B cell (primary cell): ENCODE data around the gene KDM5D. TPM values are rescaled to one million over a fixed set of nuclear protein-coding genes. Genes with fewer than 3 reads are reported as not detected.

Source experiments
- ATAC-seq: fragments of 200-7000 bp; cut with Tn5 transposase; one replicate; pipeline ENCODE4 v1.10.0; 2021; ENCODE audit warnings: low read depth, mild to moderate bottlenecking, moderate number of reproducible peaks, moderate library complexity
- CTCF ChIA-PET: fragments of 350-600 bp; sonication (Branson Sonifier 250); formaldehyde crosslinking; loops from one replicate; lab custom pipeline; 2021; ENCODE audit warnings: antibody characterized with exemption, inconsistent platforms; lab: Charles Lee
- POLR2A ChIA-PET: fragments of 350-600 bp; sonication (Branson Sonifier 250); formaldehyde crosslinking; loops from one replicate; lab custom pipeline; 2021; ENCODE audit warnings: antibody characterized with exemption; lab: Charles Lee
- DNase-seq: peaks from one replicate; pipeline ENCODE4 v3.0.0; 2013
- H2AFZ ChIP-seq: 2 replicates; pipeline ENCODE4 v1.6.1; 2012; ENCODE audit warnings: mild to moderate bottlenecking, low read depth, low read length; ENCODE audit not compliant: insufficient read depth, poor library complexity, severe bottlenecking
- H3K27ac ChIP-seq, 2 donors: 1 replicate in 1 of 2; 2 replicates in 1 of 2; pipeline ENCODE4 v1.5.1; 2012 to 2013; ENCODE audit warnings: low read length in 2 of 2, mild to moderate bottlenecking in 2 of 2, moderate library complexity in 1 of 2
- H3K27me3 ChIP-seq, 4 experiments: fragments of 200-600 bp in 1 of 4; sonication (generic) in 1 of 4; replicated peaks in 1 of 4; 1 replicate in 2 of 4; 2 replicates in 2 of 4; pipeline versions ENCODE4 v1.6.1 to v1.7.0; 2013 to 2016; ENCODE audit warnings: low read length in 3 of 4, mild to moderate bottlenecking in 2 of 4, mixed read lengths in 1 of 4, moderate library complexity in 1 of 4; ENCODE audit not compliant: insufficient read depth in 4 of 4, control insufficient read depth in 3 of 4; ENCODE audit errors: control extremely low read depth in 1 of 4
- H3K36me3 ChIP-seq, 2 experiments: replicated peaks in 1 of 2; 1 replicate in 1 of 2; 2 replicates in 1 of 2; pipeline versions ENCODE4 v1.6.1 to v1.7.1; 2013; ENCODE audit warnings: low read length in 1 of 2; ENCODE audit not compliant: insufficient read depth in 2 of 2, control insufficient read depth in 1 of 2; ENCODE audit errors: control extremely low read depth in 1 of 2, extremely low read depth in 1 of 2
- H3K4me1 ChIP-seq, 2 donors: fragments of 200-600 bp in 1 of 2; sonication (generic) in 1 of 2; 1 replicate in 1 of 2; 2 replicates in 1 of 2; pipeline versions ENCODE4 v1.5.1 to v1.6.1; 2013 to 2017; ENCODE audit warnings: low read length in 2 of 2; ENCODE audit not compliant: control insufficient read depth in 2 of 2, insufficient read depth in 2 of 2
- H3K4me2 ChIP-seq: replicated peaks from 2 replicates; pipeline ENCODE3; 2012; ENCODE audit warnings: mild to moderate bottlenecking, low read depth, low read length; ENCODE audit not compliant: poor library complexity, severe bottlenecking
- H3K4me3 ChIP-seq, 5 experiments: fragments of 200-600 bp in 1 of 5; sonication (generic) in 1 of 5; 1 replicate in 3 of 5; 2 replicates in 2 of 5; pipeline versions ENCODE4 v1.5.1 to v1.7.0; 2011 to 2016; ENCODE audit warnings: low read length in 4 of 5, mild to moderate bottlenecking in 4 of 5, low read depth in 2 of 5, control low read depth in 1 of 5, moderate library complexity in 1 of 5; ENCODE audit not compliant: insufficient read depth in 1 of 5; ENCODE audit errors: control extremely low read depth in 1 of 5, extremely low read depth in 1 of 5
- H3K79me2 ChIP-seq: fragments of 200-600 bp; sonication (generic); one replicate; pipeline ENCODE4 v1.6.0; 2016; ENCODE audit warnings: low read length; ENCODE audit not compliant: control insufficient read depth, insufficient read depth
- H3K9ac ChIP-seq: fragments of 200-600 bp; sonication (generic); 2 replicates; pipeline ENCODE4 v1.6.1; 2017; ENCODE audit warnings: mild to moderate bottlenecking, low read length, moderate library complexity
- H3K9me3 ChIP-seq, 3 donors: one replicate each; pipeline versions ENCODE4 v1.6.1 to v1.7.1; 2013; ENCODE audit warnings: low read length in 2 of 3; ENCODE audit not compliant: control insufficient read depth in 2 of 3, insufficient read depth in 1 of 3; ENCODE audit errors: control extremely low read depth in 1 of 3
- H4K20me1 ChIP-seq: 2 replicates; pipeline ENCODE4 v1.6.0; 2012; ENCODE audit warnings: mild to moderate bottlenecking, low read length; ENCODE audit not compliant: insufficient read depth, control insufficient read depth, poor library complexity, severe bottlenecking
- H3K27ac Mint-ChIP-seq: one replicate; pipeline ENCODE4 v1.8.0; 2021; ENCODE audit warnings: mixed read lengths
- H3K27me3 Mint-ChIP-seq: one replicate; pipeline ENCODE4 v1.8.0; 2021; ENCODE audit warnings: mixed read lengths
- H3K4me1 Mint-ChIP-seq: one replicate; pipeline ENCODE4 v1.8.0; 2021; ENCODE audit warnings: mixed read lengths
- H3K4me3 Mint-ChIP-seq: one replicate; pipeline ENCODE4 v1.8.0; 2021; ENCODE audit warnings: mixed read lengths
- H3K9me3 Mint-ChIP-seq: one replicate; pipeline ENCODE4 v1.8.0; 2022; ENCODE audit warnings: mixed read lengths; ENCODE audit not compliant: insufficient read depth
- EZH2 ChIP-seq: IDR thresholded peaks from 2 replicates; pipeline ENCODE4 v1.6.1; 2012; ENCODE audit warnings: borderline replicate concordance, low read depth, mild to moderate bottlenecking, moderate library complexity, low read length; ENCODE audit not compliant: insufficient read depth, poor library complexity, severe bottlenecking
- WGBS: methylation state at CpG from one replicate; pipeline ENCODE4 v1.1.5; 2013; ENCODE audit warnings: missing lambda C conversion rate; ENCODE audit not compliant: insufficient coverage; 5-methylcytosine and 5-hydroxymethylcytosine counted together
- intact Hi-C: fragments of 100-400 bp; cut with micrococcal nuclease; formaldehyde crosslinking; loops from one replicate; pipeline ENCODE4 v1.10.0; 2022
- polyA plus RNA-seq: library from polyadenylated mRNA; depleted of rRNA; stranded (reverse); fragments of >200 nt; gene quantifications from 2 replicates; pipeline ENCODE4 v1.2.3, GENCODE V29; 2012
- total RNA-seq, 2 donors: library from RNA; stranded (reverse); fragments of 120-200 nt in 1 of 2; gene quantifications; 1 replicate in 1 of 2; 2 replicates in 1 of 2; pipeline versions ENCODE4 v1.2.3 to v1.2.4, GENCODE V29; 2013 to 2022
- TF ChIP-seq, protein P1 (sequence below): fragments of 200-600 bp; IDR thresholded peaks from one replicate; pipeline ENCODE4 v1.8.0; 2022; ENCODE audit warnings: antibody characterized with exemption, mild to moderate bottlenecking

KDM5D gene
- total and polyA plus RNA-seq, 2 donors (not counting 1 experiment from before 2014, with no cell fraction given), result 193 TPM; not detected in 1

- H4K20me1 ChIP-seq, result no peaks in the 10 kb centered on the region
- H3K27me3 Mint-ChIP-seq, result no peaks in the 10 kb centered on the region
- ATAC-seq, result no peak
- no peaks in the 10 kb centered on the region for H3K79me2 ChIP-seq
- no peaks in the 10 kb centered on the region for H3K9me3 Mint-ChIP-seq
- no peaks in the 10 kb centered on the region for H3K27me3 ChIP-seq
- no peak overlapping the region for H2AFZ ChIP-seq
- DNase-seq, result no peak
- TF ChIP-seq, protein P1, sequence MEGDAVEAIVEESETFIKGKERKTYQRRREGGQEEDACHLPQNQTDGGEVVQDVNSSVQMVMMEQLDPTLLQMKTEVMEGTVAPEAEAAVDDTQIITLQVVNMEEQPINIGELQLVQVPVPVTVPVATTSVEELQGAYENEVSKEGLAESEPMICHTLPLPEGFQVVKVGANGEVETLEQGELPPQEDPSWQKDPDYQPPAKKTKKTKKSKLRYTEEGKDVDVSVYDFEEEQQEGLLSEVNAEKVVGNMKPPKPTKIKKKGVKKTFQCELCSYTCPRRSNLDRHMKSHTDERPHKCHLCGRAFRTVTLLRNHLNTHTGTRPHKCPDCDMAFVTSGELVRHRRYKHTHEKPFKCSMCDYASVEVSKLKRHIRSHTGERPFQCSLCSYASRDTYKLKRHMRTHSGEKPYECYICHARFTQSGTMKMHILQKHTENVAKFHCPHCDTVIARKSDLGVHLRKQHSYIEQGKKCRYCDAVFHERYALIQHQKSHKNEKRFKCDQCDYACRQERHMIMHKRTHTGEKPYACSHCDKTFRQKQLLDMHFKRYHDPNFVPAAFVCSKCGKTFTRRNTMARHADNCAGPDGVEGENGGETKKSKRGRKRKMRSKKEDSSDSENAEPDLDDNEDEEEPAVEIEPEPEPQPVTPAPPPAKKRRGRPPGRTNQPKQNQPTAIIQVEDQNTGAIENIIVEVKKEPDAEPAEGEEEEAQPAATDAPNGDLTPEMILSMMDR, result no peak
- TF ChIP-seq EZH2, result no peak
- ChIA-PET POLR2A (no interaction called here), CTCF (no interaction called here)
- no peak overlapping the region for H3K4me3 ChIP-seq
- no peak overlapping the region for H3K4me2 ChIP-seq
- peaks cover 0 to 5% (median 4%) of the 10 kb centered on the region in 3 donors for H3K9me3 ChIP-seq
- H3K4me1 ChIP-seq, result no peaks in the 10 kb centered on the region
- peaks cover 1% of the 10 kb centered on the region for H3K4me1 Mint-ChIP-seq
- H3K27ac ChIP-seq, result no peak overlapping the region
- H3K36me3 ChIP-seq, result peaks cover 0 to 21% of the 10 kb centered on the region in 2 experiments
- no peak overlapping the region for H3K27ac Mint-ChIP-seq
- no peak overlapping the region for H3K9ac ChIP-seq
- intact Hi-C loops, result no loop called here
- no peak overlapping the region for H3K4me3 Mint-ChIP-seq
These were observed 46.0 kb downstream of the KDM5D start for GRCh38 chrY:19698495-19698894.

DNA sequence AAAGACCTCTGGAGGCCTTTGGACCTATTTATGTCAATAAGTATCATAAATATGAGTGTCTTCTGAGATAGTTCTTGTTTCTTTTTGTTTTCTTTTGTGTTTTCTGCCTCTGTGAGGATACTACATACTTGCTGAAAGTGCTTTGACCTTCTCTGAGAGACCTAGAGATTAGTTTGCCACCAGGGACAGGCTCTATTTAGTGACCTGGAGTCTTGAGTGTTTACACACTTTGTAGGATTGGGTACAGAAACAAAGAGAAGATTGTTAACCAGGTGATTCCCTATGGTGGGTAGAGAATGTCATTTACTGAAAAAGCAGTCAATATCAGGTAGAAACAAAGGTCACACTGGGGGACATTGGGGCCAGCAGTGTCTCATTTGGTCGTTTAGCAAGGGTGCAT is 63.7 kb downstream of the KDM5D start:
- no peak for ATAC-seq
- Histone ChIP-seq H3K4me2 (no peak overlapping the region), H2AFZ (no peak overlapping the region), H3K4me3 (no peak overlapping the region), H3K27me3 (no peaks in the 10 kb centered on the region), H3K4me1 (no peaks in the 10 kb centered on the region), H3K79me2 (no peaks in the 10 kb centered on the region), H3K9ac (no peak overlapping the region), H4K20me1 (no peaks in the 10 kb centered on the region), H3K36me3 (no peaks in the 10 kb centered on the region), H3K9me3 (peaks cover 0 to 3% (median 0%) of the 10 kb centered on the region in 3 donors), H3K27ac (no peak overlapping the region)
- TF ChIP-seq, protein P1, result no peak
- TF ChIP-seq EZH2, result no peak
- 0% methylated on average over 1 of the region's 1 CpG for WGBS
- DNase-seq, result no peak
- ChIA-PET POLR2A (no interaction called here), CTCF (no interaction called here)
- intact Hi-C loops, result no loop called here
- H3K9me3 Mint-ChIP-seq, result no peaks in the 10 kb centered on the region
- no peaks in the 10 kb centered on the region for H3K27me3 Mint-ChIP-seq
- no peak overlapping the region for H3K27ac Mint-ChIP-seq
- no peaks in the 10 kb centered on the region for H3K4me1 Mint-ChIP-seq
- H3K4me3 Mint-ChIP-seq, result no peak overlapping the region
